HUES6 (cell line): ENCODE results near the gene HDAC7.

Experiments used
- H3K27ac ChIP-seq: 2 replicates; pipeline ENCODE4 v1.7.0; 2013; ENCODE audit warnings: low read depth, mild to moderate bottlenecking, low read length, inconsistent platforms
- H3K27me3 ChIP-seq: 2 replicates; pipeline ENCODE4 v1.6.1; 2013; ENCODE audit warnings: low read length; ENCODE audit not compliant: control insufficient read depth, insufficient read depth
- H3K36me3 ChIP-seq: 2 replicates; pipeline ENCODE4 v1.6.1; 2013; ENCODE audit warnings: low read length; ENCODE audit not compliant: control insufficient read depth, insufficient read depth
- H3K4me1 ChIP-seq: 2 replicates; pipeline ENCODE4 v1.6.1; 2013; ENCODE audit warnings: low read length; ENCODE audit not compliant: control insufficient read depth, insufficient read depth
- H3K4me3 ChIP-seq: 2 replicates; pipeline ENCODE4 v1.5.1; 2013; ENCODE audit warnings: low read depth, low read length
- H3K9ac ChIP-seq: one replicate; pipeline ENCODE4 v1.6.1; 2013; ENCODE audit warnings: mild to moderate bottlenecking, low read length
- H3K9me3 ChIP-seq: 2 replicates; pipeline ENCODE4 v1.6.1; 2013; ENCODE audit warnings: low read depth, low read length; ENCODE audit not compliant: control insufficient read depth, insufficient read depth

Gene HDAC7

GRCh38 chr12:47838286-47838931 lies 18.7 kb upstream of the HDAC7 start:
- H3K4me1 ChIP-seq, result peaks cover 25% of the 10 kb centered on the region
- H3K36me3 ChIP-seq, result no peaks in the 10 kb centered on the region
- H3K9ac ChIP-seq, result no peak overlapping the region
- H3K27ac ChIP-seq, result no peak overlapping the region
- H3K9me3 ChIP-seq, result no peaks in the 10 kb centered on the region
- H3K4me3 ChIP-seq, result no peak overlapping the region
- peaks cover 5% of the 10 kb centered on the region; the same call in 1 of the 2 replicates for H3K27me3 ChIP-seq

GRCh38 chr12:47837190-47838171 lies 17.8 kb upstream of the HDAC7 start:
- Histone ChIP-seq H3K4me3 (no peak overlapping the region), H3K27me3 (no peaks in the 10 kb centered on the region), H3K9ac (no peak overlapping the region), H3K4me1 (peaks cover 19% of the 10 kb centered on the region), H3K9me3 (no peaks in the 10 kb centered on the region), H3K36me3 (no peaks in the 10 kb centered on the region), H3K27ac (no peak overlapping the region)

- no peaks in the 10 kb centered on the region for H3K36me3 ChIP-seq
- H3K27me3 ChIP-seq, result no peaks in the 10 kb centered on the region
- no peak overlapping the region for H3K9ac ChIP-seq
- H3K27ac ChIP-seq, result no peak overlapping the region
- H3K4me3 ChIP-seq, result no peak overlapping the region
- peaks cover 14% of the 10 kb centered on the region for H3K4me1 ChIP-seq
- no peaks in the 10 kb centered on the region for H3K9me3 ChIP-seq
These were observed 16.1 kb upstream of the HDAC7 start for GRCh38 chr12:47835831-47836155.

- H3K4me3 ChIP-seq, result no peak overlapping the region
- H3K9ac ChIP-seq, result no peak overlapping the region
- H3K36me3 ChIP-seq, result no peaks in the 10 kb centered on the region
- no peaks in the 10 kb centered on the region for H3K9me3 ChIP-seq
- H3K27me3 ChIP-seq, result no peaks in the 10 kb centered on the region
- peaks cover 14% of the 10 kb centered on the region for H3K4me1 ChIP-seq
- no peak overlapping the region for H3K27ac ChIP-seq
These were observed 15.5 kb upstream of the HDAC7 start for GRCh38 chr12:47835006-47835830.

GRCh38 chr12:47834199-47834903 lies 14.6 kb upstream of the HDAC7 start:
- Histone ChIP-seq H3K4me3 (no peak overlapping the region), H3K27ac (no peak overlapping the region), H3K36me3 (no peaks in the 10 kb centered on the region), H3K9ac (no peak overlapping the region), H3K9me3 (no peaks in the 10 kb centered on the region), H3K4me1 (peaks cover 16% of the 10 kb centered on the region), H3K27me3 (no peaks in the 10 kb centered on the region)

- no peak overlapping the region for H3K9ac ChIP-seq
- no peaks in the 10 kb centered on the region for H3K27me3 ChIP-seq
- peaks cover 22% of the 10 kb centered on the region for H3K4me1 ChIP-seq
- H3K27ac ChIP-seq, result no peak overlapping the region
- H3K9me3 ChIP-seq, result no peaks in the 10 kb centered on the region
- H3K36me3 ChIP-seq, result no peaks in the 10 kb centered on the region
- no peak overlapping the region for H3K4me3 ChIP-seq
These were observed 13.9 kb upstream of the HDAC7 start for GRCh38 chr12:47833591-47834012.

GRCh38 chr12:47832263-47832933 lies 12.7 kb upstream of the HDAC7 start:
- no peak overlapping the region for H3K9ac ChIP-seq
- no peaks in the 10 kb centered on the region for H3K9me3 ChIP-seq
- H3K4me3 ChIP-seq, result no peak overlapping the region
- no peaks in the 10 kb centered on the region for H3K36me3 ChIP-seq
- no peak overlapping the region for H3K27ac ChIP-seq
- H3K4me1 ChIP-seq, result peaks cover 28% of the 10 kb centered on the region
- H3K27me3 ChIP-seq, result no peaks in the 10 kb centered on the region

GRCh38 chr12:47829584-47829983 lies 9.9 kb upstream of the HDAC7 start:
- Histone ChIP-seq H3K27ac (no peak overlapping the region), H3K4me3 (no peak overlapping the region), H3K9me3 (no peaks in the 10 kb centered on the region), H3K36me3 (no peaks in the 10 kb centered on the region), H3K4me1 (peaks cover 23% of the 10 kb centered on the region), H3K9ac (no peak overlapping the region), H3K27me3 (no peaks in the 10 kb centered on the region)

GRCh38 chr12:47828976-47829482 lies 9.3 kb upstream of the HDAC7 start:
- Histone ChIP-seq H3K36me3 (no peaks in the 10 kb centered on the region), H3K27ac (no peak overlapping the region), H3K4me1 (peaks cover 27% of the 10 kb centered on the region), H3K9me3 (no peaks in the 10 kb centered on the region), H3K9ac (no peak overlapping the region), H3K27me3 (no peaks in the 10 kb centered on the region), H3K4me3 (no peak overlapping the region)
